Fibroblast of lung (primary cell): ENCODE results near the gene CD2AP. TPM values are rescaled to one million over a fixed set of nuclear protein-coding genes. Genes with fewer than 3 reads are reported as not detected.
"Not testable (repeated sequence)": the region's sequence is repeated elsewhere in the genome, so short reads cannot be mapped to it uniquely, and the experiment has no call there.

ENCODE experiments used
- DNase-seq, 2 donors: peaks; one replicate each; pipeline versions ENCODE4 v3.0.0 to v3.0.0-alpha.2; 2010; ENCODE audit warnings: low read depth in 2 of 2
- H2AFZ ChIP-seq: 2 replicates; pipeline ENCODE4 v1.5.1; 2012; ENCODE audit warnings: low read length, control low read depth, inconsistent platforms
- H3K27ac ChIP-seq: 2 replicates; pipeline ENCODE4 v1.5.1; 2011; ENCODE audit warnings: low read length, control low read depth; ENCODE audit not compliant: insufficient read depth
- H3K27me3 ChIP-seq: 2 replicates; pipeline ENCODE4 v1.5.1; 2011; ENCODE audit warnings: mild to moderate bottlenecking, low read length; ENCODE audit not compliant: control insufficient read depth, insufficient read depth
- H3K36me3 ChIP-seq: 2 replicates; pipeline ENCODE4 v1.5.1; 2011; ENCODE audit warnings: low read length; ENCODE audit not compliant: control insufficient read depth, insufficient read depth
- H3K4me1 ChIP-seq: 2 replicates; pipeline ENCODE4 v1.5.1; 2011; ENCODE audit warnings: low read length; ENCODE audit not compliant: control insufficient read depth, insufficient read depth; ENCODE audit errors: extremely low read depth
- H3K4me2 ChIP-seq: 2 replicates; pipeline ENCODE4 v1.5.1; 2011; ENCODE audit warnings: low read length, control low read depth; ENCODE audit not compliant: insufficient read depth; ENCODE audit errors: extremely low read depth
- H3K4me3 ChIP-seq, 4 experiments: fragments of 200-600 bp in 1 of 4; sonication (generic) in 1 of 4; replicated peaks in 1 of 4; 2 replicates each; pipeline ENCODE4 v1.5.1; 2011 to 2016; ENCODE audit warnings: low read length in 4 of 4, low read depth in 3 of 4, mild to moderate bottlenecking in 3 of 4, control low read depth in 2 of 4, inconsistent platforms in 1 of 4, mixed read lengths in 1 of 4; ENCODE audit not compliant: insufficient read depth in 1 of 4; ENCODE audit errors: control extremely low read depth in 1 of 4
- H3K79me2 ChIP-seq: 2 replicates; pipeline ENCODE4 v1.5.1; 2012; ENCODE audit warnings: mild to moderate bottlenecking, low read length, inconsistent platforms; ENCODE audit not compliant: control insufficient read depth, insufficient read depth
- H3K9ac ChIP-seq: 2 replicates; pipeline ENCODE4 v1.5.1; 2011; ENCODE audit warnings: mild to moderate bottlenecking, low read length, control low read depth; ENCODE audit not compliant: insufficient read depth
- H3K9me3 ChIP-seq: 2 replicates; pipeline ENCODE4 v1.5.1; 2012; ENCODE audit warnings: low read depth, low read length; ENCODE audit not compliant: control insufficient read depth, insufficient read depth
- H4K20me1 ChIP-seq: 2 replicates; pipeline ENCODE4 v1.5.1; 2011; ENCODE audit warnings: low read length; ENCODE audit not compliant: control insufficient read depth, insufficient read depth; ENCODE audit errors: extremely low read depth
- CTCF ChIP-seq, 2 donors: IDR thresholded peaks in 1 of 2; conservative IDR thresholded peaks in 1 of 2; 1 replicate in 1 of 2; 2 replicates in 1 of 2; pipeline ENCODE4 v1.5.1; 2011 to 2012; ENCODE audit warnings: low read length in 2 of 2, control low read depth in 1 of 2, inconsistent platforms in 1 of 2, low read depth in 1 of 2, mild to moderate bottlenecking in 1 of 2
- EZH2 ChIP-seq: IDR thresholded peaks from 2 replicates; pipeline ENCODE4 v1.5.1; 2012; ENCODE audit warnings: low read length, control low read depth, mild to moderate bottlenecking; ENCODE audit errors: missing control alignments
- polyA plus RNA-seq, 2 donors: library from polyadenylated mRNA; depleted of rRNA in 1 of 2; stranded (reverse) in 1 of 2; unstranded in 1 of 2; fragments of >200 nt; gene quantifications; 2 replicates each; pipeline ENCODE4 v1.2.1, GENCODE V29; 2011 to 2012; ENCODE audit warnings: missing spikeins in 1 of 2
- total RNA-seq: library from RNA; depleted of rRNA; stranded (reverse); fragments of >200 nt; gene quantifications from 2 replicates; pipeline ENCODE4 v1.2.1, GENCODE V29; 2014

The CD2AP gene
- total and polyA plus RNA-seq, 2 donors (not counting 1 experiment from before 2014, with no cell fraction given), result 15.7 to 17.2 TPM

GRCh38 chr6:47438481-47439347 is 38.9 kb upstream of the CD2AP start:
- Histone ChIP-seq H2AFZ (no peak overlapping the region), H3K27ac (no peak overlapping the region), H3K9me3 (no peaks in the 10 kb centered on the region), H3K4me2 (no peak overlapping the region), H3K79me2 (no peaks in the 10 kb centered on the region), H3K36me3 (no peaks in the 10 kb centered on the region), H3K4me1 (no peaks in the 10 kb centered on the region), H3K9ac (no peak overlapping the region), H3K27me3 (no peaks in the 10 kb centered on the region), H3K4me3 (no peak overlapping the region), H4K20me1 (no peaks in the 10 kb centered on the region)
- DNase-seq, result no peak
- TF ChIP-seq EZH2, result no peak
- no peak for TF ChIP-seq CTCF (conservative IDR thresholded peaks at IDR 0.05 in 1 of 2, IDR thresholded peaks at IDR 0.05 in 1 of 2; ENCODE audit: low read depth in 1 of 2, low read length in 2 of 2)

GRCh38 chr6:47439348-47439668 is 38.3 kb upstream of the CD2AP start:
- H3K9me3 ChIP-seq, result no peaks in the 10 kb centered on the region
- DNase-seq, result no peak
- no peaks in the 10 kb centered on the region for H3K79me2 ChIP-seq
- no peak overlapping the region for H3K27ac ChIP-seq
- no peak overlapping the region for H3K4me3 ChIP-seq
- no peak overlapping the region for H2AFZ ChIP-seq
- no peaks in the 10 kb centered on the region for H3K36me3 ChIP-seq
- no peaks in the 10 kb centered on the region for H3K4me1 ChIP-seq
- H4K20me1 ChIP-seq, result no peaks in the 10 kb centered on the region
- TF ChIP-seq CTCF (conservative IDR thresholded peaks at IDR 0.05 in 1 of 2, IDR thresholded peaks at IDR 0.05 in 1 of 2; ENCODE audit: low read depth in 1 of 2, low read length in 2 of 2), result no peak
- no peak for TF ChIP-seq EZH2
- no peaks in the 10 kb centered on the region for H3K27me3 ChIP-seq
- H3K4me2 ChIP-seq, result no peak overlapping the region
- no peak overlapping the region for H3K9ac ChIP-seq

- H3K79me2 ChIP-seq, result no peaks in the 10 kb centered on the region
- TF ChIP-seq CTCF (conservative IDR thresholded peaks at IDR 0.05 in 1 of 2, IDR thresholded peaks at IDR 0.05 in 1 of 2; ENCODE audit: low read depth in 1 of 2, low read length in 2 of 2) (no peak), EZH2 (no peak)
- no peak overlapping the region for H3K4me3 ChIP-seq
- H3K4me1 ChIP-seq, result no peaks in the 10 kb centered on the region
- no peak overlapping the region for H2AFZ ChIP-seq
- no peak overlapping the region for H3K9ac ChIP-seq
- H3K9me3 ChIP-seq, result no peaks in the 10 kb centered on the region
- H3K27ac ChIP-seq, result no peak overlapping the region
- H3K36me3 ChIP-seq, result no peaks in the 10 kb centered on the region
- H3K27me3 ChIP-seq, result no peaks in the 10 kb centered on the region
- H3K4me2 ChIP-seq, result no peak overlapping the region
- H4K20me1 ChIP-seq, result no peaks in the 10 kb centered on the region
- peak in 1 of 2 donors; percentile 3 for DNase-seq
Measured at GRCh38 chr6:47440719-47441118, 36.9 kb upstream of the CD2AP start.

GRCh38 chr6:47444964-47445363 is 32.6 kb upstream of the CD2AP start:
- H3K4me1 ChIP-seq, H3K79me2 ChIP-seq, H4K20me1 ChIP-seq, H3K9ac ChIP-seq, H3K4me3 ChIP-seq, DNase-seq, H3K36me3 ChIP-seq, H2AFZ ChIP-seq, H3K9me3 ChIP-seq, H3K27ac ChIP-seq, H3K4me2 ChIP-seq, H3K27me3 ChIP-seq: not testable (repeated sequence)
